HAP-1 (cell line): ENCODE results near the gene PLP1.
A peak's percentile ranks its signal among the peaks of the same experiment; 100 is the strongest.

Source experiments
- DNase-seq, 2 experiments: peaks; one replicate each; pipeline ENCODE4 v3.0.0-alpha.2; 2016 to 2020; ENCODE audit warnings: low spot score in 2 of 2
- H3K27me3 ChIP-seq: fragments of 250-450 bp; sonication (Bioruptor Pico); 2 replicates; pipeline ENCODE4 v1.5.1; 2020; ENCODE audit warnings: low read depth, mild to moderate bottlenecking, moderate library complexity
- H3K36me3 ChIP-seq: fragments of 250-450 bp; sonication (Bioruptor Pico); replicated peaks from 2 replicates; pipeline ENCODE4 v1.5.1; 2020; ENCODE audit warnings: mild to moderate bottlenecking
- H3K4me1 ChIP-seq: fragments of 250-450 bp; sonication (Bioruptor Pico); 2 replicates; pipeline ENCODE4 v1.5.1; 2020; ENCODE audit warnings: mild to moderate bottlenecking
- H3K4me3 ChIP-seq: fragments of 250-450 bp; sonication (Bioruptor Pico); 2 replicates; pipeline ENCODE4 v1.5.1; 2020; ENCODE audit warnings: mild to moderate bottlenecking, moderate library complexity
- H3K9me3 ChIP-seq: fragments of 250-450 bp; sonication (Bioruptor Pico); 2 replicates; pipeline ENCODE4 v1.5.1; 2020; ENCODE audit warnings: mild to moderate bottlenecking, moderate library complexity
- in situ Hi-C: fragments of 300-500 bp; cut with MboI; formaldehyde crosslinking; loops from 3 replicates; pipeline ENCODE4 v1.14.3; 2020; ENCODE audit warnings: low sequenced_read_pairs, inconsistent platforms, mixed read lengths

PLP1 gene, protein sequence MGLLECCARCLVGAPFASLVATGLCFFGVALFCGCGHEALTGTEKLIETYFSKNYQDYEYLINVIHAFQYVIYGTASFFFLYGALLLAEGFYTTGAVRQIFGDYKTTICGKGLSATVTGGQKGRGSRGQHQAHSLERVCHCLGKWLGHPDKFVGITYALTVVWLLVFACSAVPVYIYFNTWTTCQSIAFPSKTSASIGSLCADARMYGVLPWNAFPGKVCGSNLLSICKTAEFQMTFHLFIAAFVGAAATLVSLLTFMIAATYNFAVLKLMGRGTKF

DNA sequence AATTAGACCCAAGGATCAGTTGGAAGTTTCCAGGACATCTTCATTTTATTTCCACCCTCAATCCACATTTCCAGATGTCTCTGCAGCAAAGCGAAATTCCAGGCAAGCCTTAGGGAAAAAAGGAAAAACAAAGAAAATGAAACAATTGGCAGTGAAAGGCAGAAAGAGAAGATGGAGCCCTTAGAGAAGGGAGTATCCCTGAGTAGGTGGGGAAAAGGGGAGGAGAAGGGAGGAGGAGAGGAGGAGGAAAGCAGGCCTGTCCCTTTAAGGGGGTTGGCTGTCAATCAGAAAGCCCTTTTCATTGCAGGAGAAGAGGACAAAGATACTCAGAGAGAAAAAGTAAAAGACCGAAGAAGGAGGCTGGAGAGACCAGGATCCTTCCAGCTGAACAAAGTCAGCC lies at the start of gene PLP1:
Gene PLP1 (plus strand): TSS at position 295 of the 400 bp plus-strand sequence. CDS start 156 bp downstream, outside the sequence.
- Histone ChIP-seq H3K4me3 (no peak within 1 kb of the TSS), H3K4me1 (no peaks in the 10 kb centered on the region), H3K27me3 (peaks cover 21% of the 10 kb centered on the region; the same call in 1 of the 2 replicates), H3K9me3 (no peaks in the 10 kb centered on the region), H3K36me3 (no peaks in the 10 kb centered on the region)
- in situ Hi-C loops, result loop anchor here (5.0 kb wide), 1 partner anchor 64 kb away; the partner anchor contains the start of gene TMEM31
- no peak for DNase-seq

DNA sequence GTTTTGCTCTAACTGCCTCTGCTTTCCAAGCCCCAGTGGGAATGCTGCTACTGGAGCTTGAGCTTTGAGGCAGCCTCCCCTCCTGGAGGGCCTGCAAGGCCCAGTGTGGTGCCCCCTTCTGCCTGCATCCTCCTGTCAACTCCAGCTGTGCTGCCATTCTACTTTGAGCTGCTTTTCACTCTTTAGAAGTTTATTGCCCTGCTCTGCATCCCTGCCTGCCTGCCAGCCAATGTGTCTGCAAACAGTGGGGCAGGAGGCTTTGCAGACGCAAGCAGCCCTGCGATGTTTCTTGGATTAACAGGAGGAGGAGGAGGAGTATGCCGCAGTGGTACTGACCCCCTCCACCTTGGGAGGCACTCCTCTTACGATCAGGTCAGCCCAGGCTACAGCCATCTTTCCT lies 49.5 kb upstream of the PLP1 start:
- peaks cover 34% of the 10 kb centered on the region for H3K27me3 ChIP-seq
- no peak for DNase-seq
- H3K4me3 ChIP-seq, result no peak overlapping the region
- no peaks in the 10 kb centered on the region for H3K36me3 ChIP-seq
- H3K4me1 ChIP-seq, result no peaks in the 10 kb centered on the region
- in situ Hi-C loops, result no loop called here
- no peaks in the 10 kb centered on the region for H3K9me3 ChIP-seq

DNA sequence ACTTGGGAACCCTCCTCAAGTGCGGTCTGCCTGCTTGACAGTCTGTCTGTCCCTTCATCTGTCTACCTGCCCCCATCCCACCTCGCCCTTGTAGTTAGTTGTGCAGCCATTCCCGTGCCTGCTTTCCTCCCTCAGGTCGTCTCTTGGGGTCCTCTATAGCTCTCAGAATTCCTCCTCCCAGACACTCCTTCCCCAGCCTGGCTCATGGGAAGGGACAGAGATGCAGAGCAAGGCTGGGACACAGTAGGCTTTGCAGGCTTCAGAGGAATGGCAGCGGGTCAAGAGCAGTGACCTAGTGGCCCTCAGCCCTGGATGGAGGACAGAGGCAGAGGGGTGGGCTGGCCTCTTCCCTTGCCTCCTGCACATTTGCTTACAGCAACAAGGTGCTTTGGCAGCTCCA lies 47.6 kb upstream of the PLP1 start:
- Histone ChIP-seq H3K4me3 (no peak overlapping the region), H3K4me1 (no peaks in the 10 kb centered on the region), H3K9me3 (no peaks in the 10 kb centered on the region), H3K27me3 (peaks cover 34% of the 10 kb centered on the region), H3K36me3 (no peaks in the 10 kb centered on the region)
- no peak for DNase-seq
- in situ Hi-C loops, result no loop called here

DNA sequence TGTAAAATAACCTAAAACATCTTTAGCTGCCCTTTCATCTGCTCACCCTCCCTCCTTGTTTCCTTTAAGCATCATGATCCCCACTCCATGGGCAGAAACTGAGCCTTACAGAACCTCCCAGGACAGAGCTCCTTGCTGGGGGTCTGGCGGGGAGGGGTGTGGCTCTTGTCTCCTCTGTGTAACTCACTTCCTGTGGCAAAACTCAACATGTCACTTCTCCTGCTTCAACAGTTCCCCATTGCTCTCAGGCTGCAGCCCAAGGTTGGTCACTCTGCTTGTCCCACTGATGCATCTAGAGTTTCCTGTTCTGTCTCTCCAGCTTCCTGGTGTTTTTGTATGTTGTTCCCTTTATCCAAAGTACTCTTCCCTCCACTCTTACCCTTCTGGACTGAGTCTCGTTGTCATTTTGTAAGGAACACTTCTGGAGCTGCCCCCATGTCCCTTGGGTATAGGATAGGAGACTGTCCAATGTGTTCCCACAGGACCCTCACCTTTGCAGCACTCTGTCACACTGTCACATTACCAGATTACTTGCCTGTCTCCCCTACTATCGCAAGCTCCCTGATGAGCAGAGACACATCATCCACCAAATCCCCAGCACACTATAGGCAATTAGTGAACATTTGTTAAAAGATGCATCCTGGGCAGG lies 46.4 kb upstream of the PLP1 start:
- in situ Hi-C loops, result no loop called here
- no peaks in the 10 kb centered on the region for H3K9me3 ChIP-seq
- no peaks in the 10 kb centered on the region for H3K4me1 ChIP-seq
- no peak for DNase-seq
- no peaks in the 10 kb centered on the region for H3K36me3 ChIP-seq
- H3K4me3 ChIP-seq, result no peak overlapping the region
- H3K27me3 ChIP-seq, result peaks cover 34% of the 10 kb centered on the region

DNA sequence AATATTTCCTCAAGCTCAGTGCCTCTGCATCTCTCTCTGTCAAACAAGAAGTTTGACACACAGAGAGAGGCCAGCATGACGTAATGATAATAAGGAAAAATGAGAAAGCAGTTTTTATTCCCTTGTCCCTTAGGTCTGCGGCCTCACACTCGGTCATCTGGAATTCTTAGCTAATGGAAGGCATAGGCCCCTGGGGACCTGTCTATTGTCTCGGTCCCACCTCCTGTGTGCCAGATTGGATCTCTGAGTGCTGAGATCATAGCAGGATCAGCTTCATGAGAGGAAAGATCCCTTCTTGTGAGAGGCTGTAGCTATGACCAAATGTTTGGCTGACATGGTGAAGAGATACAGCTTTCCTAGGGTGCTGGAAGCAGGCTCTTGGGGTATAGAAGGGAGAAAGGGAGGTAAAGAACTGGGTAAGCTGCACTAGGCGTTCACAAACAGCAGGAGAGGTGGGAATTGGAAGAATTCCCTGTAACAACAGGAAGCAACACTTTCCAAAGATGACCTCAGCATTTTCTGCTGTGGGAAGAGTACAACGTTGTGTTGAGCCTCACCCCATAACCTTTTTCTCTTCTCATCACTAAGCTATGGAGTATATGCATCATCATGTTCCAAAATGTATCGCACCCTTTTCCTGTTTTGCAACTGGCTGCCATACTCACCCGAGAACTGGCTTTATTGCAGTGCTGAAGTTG lies 45.7 kb upstream of the PLP1 start:
- Histone ChIP-seq H3K36me3 (no peaks in the 10 kb centered on the region), H3K4me3 (no peak overlapping the region), H3K9me3 (no peaks in the 10 kb centered on the region), H3K4me1 (no peaks in the 10 kb centered on the region), H3K27me3 (peaks cover 32% of the 10 kb centered on the region)
- in situ Hi-C loops, result no loop called here
- peak in 1 of 2 experiments; percentile 28 for DNase-seq

DNA sequence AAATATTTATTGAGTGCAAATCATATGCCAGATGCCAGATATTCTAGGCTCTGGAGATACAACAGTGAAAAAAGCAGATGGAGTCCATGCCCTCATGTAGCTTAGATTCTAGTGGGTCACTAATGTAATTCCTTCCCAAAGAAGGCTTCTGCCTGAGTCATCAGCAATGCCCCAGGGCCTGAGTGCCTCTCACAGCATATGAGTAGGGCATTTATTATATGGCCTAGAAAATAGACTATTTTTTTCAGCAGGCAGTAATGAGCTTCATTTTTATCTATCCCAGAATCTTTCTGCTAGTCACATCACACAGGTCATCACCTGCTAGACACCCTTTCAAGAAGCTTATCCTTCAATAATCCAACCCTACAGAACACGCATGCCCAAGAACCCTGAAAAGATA lies 43.6 kb upstream of the PLP1 start:
- Histone ChIP-seq H3K9me3 (no peaks in the 10 kb centered on the region), H3K4me1 (no peaks in the 10 kb centered on the region), H3K4me3 (no peak overlapping the region), H3K27me3 (peaks cover 25% of the 10 kb centered on the region), H3K36me3 (no peaks in the 10 kb centered on the region)
- no peak for DNase-seq
- in situ Hi-C loops, result no loop called here

DNA sequence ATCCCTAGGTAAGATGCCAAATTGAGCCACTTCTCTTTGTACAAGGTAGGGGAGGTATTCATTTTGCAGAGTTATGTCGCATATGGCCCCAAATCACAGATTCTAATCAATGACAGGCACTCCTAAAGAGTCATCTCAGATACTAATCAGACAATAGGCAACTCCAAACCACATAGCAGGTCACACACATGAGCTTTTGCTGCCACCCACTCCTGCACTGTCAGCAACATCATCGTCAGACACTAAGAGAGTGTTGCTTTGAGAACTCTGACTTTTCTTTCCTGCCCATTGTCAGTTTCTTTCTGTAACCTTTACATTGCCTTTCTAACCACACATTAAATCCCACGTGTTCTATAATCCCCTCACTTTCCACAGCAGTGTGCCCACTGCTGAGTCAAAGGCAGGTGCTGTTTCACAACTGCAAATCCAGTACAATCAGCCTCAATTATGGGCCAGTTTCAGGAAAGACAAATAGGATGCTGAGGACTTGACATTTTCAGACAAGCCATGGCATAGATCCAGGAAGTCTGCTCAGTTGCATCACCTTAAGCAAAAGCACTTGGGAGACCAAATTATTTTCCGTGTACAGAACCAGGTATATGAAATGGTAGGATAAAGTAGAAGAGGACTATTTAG lies 42.4 kb upstream of the PLP1 start:
- Histone ChIP-seq H3K36me3 (no peaks in the 10 kb centered on the region), H3K9me3 (no peaks in the 10 kb centered on the region), H3K4me3 (no peak overlapping the region), H3K27me3 (peaks cover 13% of the 10 kb centered on the region), H3K4me1 (no peaks in the 10 kb centered on the region)
- in situ Hi-C loops, result no loop called here
- DNase-seq, result no peak

DNA sequence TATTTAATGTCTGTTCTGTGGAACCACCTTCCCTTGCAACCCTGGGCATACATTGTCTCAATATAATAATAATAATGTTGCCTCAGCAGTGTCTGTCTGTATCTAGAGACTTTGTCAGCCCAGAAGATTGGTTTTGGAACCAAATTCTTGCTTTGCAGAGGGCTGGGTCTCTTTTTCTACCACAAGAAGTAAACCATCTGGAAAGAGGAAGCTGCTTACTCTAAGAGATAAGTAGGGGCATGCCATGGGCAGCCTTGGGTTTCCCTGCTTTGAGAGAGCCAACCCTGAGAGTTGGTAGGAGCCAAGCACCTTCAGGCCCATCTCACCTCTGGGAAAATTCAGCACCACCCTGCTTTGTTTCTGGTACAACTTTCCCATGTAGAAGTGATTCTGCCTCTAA lies 38.9 kb upstream of the PLP1 start:
- in situ Hi-C loops, result no loop called here
- no peaks in the 10 kb centered on the region for H3K36me3 ChIP-seq
- no peak overlapping the region for H3K4me3 ChIP-seq
- no peak for DNase-seq
- H3K4me1 ChIP-seq, result peaks cover 14% of the 10 kb centered on the region
- H3K27me3 ChIP-seq, result no peaks in the 10 kb centered on the region
- H3K9me3 ChIP-seq, result no peaks in the 10 kb centered on the region

DNA sequence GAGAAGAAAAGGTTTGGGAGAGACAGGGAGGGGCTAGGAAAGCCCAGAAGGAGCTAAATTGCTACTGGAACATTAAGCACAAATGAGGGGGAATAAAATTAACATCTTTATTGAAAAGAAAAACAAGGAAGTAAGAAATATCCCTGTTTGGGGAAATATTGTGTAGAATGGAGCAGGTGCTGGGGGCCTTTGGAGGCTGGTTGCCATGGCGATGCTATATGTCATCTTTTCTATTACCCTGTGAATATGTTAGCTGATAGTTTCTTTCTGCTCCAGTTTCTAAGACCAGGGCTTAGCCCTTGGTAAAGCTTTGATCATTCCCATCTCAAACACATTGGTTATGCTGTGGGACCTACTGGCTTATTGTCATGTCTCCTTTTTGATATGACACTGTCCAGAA lies 37.2 kb upstream of the PLP1 start:
- peaks cover 18% of the 10 kb centered on the region for H3K4me1 ChIP-seq
- no peak for DNase-seq
- no peaks in the 10 kb centered on the region for H3K9me3 ChIP-seq
- H3K27me3 ChIP-seq, result no peaks in the 10 kb centered on the region
- H3K36me3 ChIP-seq, result no peaks in the 10 kb centered on the region
- H3K4me3 ChIP-seq, result no peak overlapping the region
- in situ Hi-C loops, result no loop called here

DNA sequence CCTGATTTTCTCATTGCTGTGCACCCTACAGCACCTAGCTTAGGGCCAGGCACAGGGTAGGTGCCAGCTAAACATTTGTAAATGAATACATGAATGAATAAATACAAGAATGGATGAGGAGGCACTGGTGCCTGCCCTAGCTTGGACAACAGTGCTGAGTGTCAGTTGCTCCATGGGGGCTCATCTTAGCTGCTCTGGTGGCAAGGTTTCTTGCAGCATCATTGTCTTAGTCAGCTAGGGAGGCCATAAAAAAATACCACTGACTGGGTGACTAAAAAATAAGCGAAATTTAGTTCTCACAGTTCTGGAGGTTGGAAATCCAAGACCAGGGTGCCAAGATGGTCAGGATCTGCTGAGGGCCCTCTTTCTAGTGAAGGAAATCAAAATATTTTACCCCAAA lies 34.8 kb upstream of the PLP1 start:
- Histone ChIP-seq H3K36me3 (no peaks in the 10 kb centered on the region), H3K4me3 (no peak overlapping the region), H3K4me1 (peaks cover 18% of the 10 kb centered on the region), H3K9me3 (no peaks in the 10 kb centered on the region), H3K27me3 (no peaks in the 10 kb centered on the region)
- in situ Hi-C loops, result no loop called here
- DNase-seq, result peak in 1 of 2 experiments; percentile 18

DNA sequence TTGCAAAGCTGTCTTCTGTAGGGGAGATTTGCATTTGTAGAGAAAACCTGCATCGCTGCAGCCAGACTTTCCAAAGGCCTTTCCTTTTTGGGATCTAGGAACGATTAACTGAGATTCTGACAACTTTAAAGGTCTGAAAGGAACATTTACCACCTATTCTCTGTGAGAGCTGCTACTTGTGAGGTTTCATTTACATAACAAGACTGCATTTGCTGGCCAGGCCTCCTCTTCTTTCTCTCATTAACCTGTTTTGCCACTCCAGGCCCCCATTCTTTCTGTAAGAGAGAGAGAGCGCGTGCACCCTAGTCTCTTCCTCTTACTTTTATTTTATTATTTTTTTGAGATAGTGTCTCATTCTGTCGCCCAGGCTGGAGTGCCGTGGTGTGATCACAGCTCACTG lies 34.3 kb upstream of the PLP1 start:
- H3K4me3 ChIP-seq, result no peak overlapping the region
- no peaks in the 10 kb centered on the region for H3K9me3 ChIP-seq
- no peaks in the 10 kb centered on the region for H3K36me3 ChIP-seq
- peaks cover 18% of the 10 kb centered on the region for H3K4me1 ChIP-seq
- peak; percentile 64 to 88 for DNase-seq
- H3K27me3 ChIP-seq, result no peaks in the 10 kb centered on the region
- in situ Hi-C loops, result no loop called here

DNA sequence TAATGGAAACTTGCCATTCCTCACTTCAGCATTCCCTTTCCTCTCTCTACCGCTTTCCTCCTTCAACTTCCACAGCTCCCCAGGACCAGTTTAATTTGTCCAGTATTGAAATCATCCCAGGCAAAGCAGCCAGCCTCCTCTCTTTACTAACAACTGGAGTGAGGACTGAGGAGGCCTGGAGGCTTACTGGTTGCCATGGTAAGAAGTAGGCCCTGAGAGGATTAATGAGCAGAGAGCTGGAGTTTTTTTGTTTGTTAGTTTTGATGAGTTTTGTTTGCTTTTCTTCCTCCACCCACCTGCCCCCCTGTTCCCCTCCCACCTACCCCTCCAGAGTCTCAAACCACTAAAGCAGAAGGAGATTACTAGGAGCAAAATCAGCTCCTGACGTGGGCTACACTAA lies 29.5 kb upstream of the PLP1 start:
- peak in 1 of 2 experiments; percentile 12 for DNase-seq
- no peaks in the 10 kb centered on the region for H3K27me3 ChIP-seq
- H3K4me1 ChIP-seq, result peaks cover 7% of the 10 kb centered on the region
- H3K4me3 ChIP-seq, result no peak overlapping the region
- in situ Hi-C loops, result no loop called here
- no peaks in the 10 kb centered on the region for H3K9me3 ChIP-seq
- no peaks in the 10 kb centered on the region for H3K36me3 ChIP-seq

DNA sequence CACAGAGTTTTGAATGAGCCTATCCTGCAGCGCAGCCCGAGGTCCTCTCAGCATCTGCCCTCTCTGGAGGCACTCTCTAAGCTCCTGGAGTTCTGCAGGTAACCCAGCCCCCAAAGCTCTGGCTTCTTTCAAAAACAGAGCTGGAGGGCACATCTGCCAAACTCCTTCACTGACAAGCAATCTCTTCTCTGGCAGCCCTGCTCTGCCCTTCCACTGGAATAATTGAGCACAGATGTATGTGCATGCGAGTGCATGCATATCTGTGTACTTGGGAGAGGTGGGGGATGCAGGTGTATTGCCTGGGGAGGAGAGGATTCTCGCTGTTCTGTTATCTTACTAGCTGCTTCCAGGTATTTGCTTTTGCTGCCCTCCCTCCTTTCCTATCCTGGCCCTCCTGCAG lies 22.2 kb upstream of the PLP1 start:
- DNase-seq, result no peak
- Histone ChIP-seq H3K27me3 (peaks cover 2% of the 10 kb centered on the region; the same call in 1 of the 2 replicates), H3K9me3 (no peaks in the 10 kb centered on the region), H3K4me3 (no peak overlapping the region), H3K4me1 (no peaks in the 10 kb centered on the region), H3K36me3 (no peaks in the 10 kb centered on the region)
- in situ Hi-C loops, result no loop called here

DNA sequence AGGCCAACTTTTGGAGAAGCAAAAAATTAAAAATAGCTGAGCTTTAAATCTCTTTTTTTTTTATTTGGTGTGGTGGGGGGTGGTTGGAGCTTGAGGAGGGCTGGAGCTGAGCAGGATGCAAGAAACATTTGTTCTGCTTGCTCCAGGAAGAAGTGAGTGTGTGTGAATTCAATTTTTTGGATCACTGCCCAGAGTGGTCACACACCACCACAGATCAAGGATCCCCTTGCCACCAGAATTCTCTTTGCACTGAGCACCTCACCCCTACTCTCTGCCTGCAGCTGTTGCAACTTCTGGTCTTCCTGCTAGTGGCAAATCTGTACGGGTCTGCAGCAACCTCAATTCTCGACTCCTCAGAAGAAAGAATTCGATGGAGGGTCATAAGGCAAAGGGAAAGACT lies 19.9 kb upstream of the PLP1 start:
- Histone ChIP-seq H3K4me1 (no peaks in the 10 kb centered on the region), H3K36me3 (no peaks in the 10 kb centered on the region), H3K27me3 (peaks cover 2% of the 10 kb centered on the region; the same call in 1 of the 2 replicates), H3K9me3 (no peaks in the 10 kb centered on the region), H3K4me3 (no peak overlapping the region)
- DNase-seq, result no peak
- in situ Hi-C loops, result no loop called here
